Gastrocnemius medialis (tissue), 4 donors: Measurements from ENCODE around the gene ACOD1. TPM values are rescaled to one million over a fixed set of nuclear protein-coding genes. Genes with fewer than 3 reads are reported as not detected.

Source experiments
- ATAC-seq, 2 donors: fragments of 150-250 bp; one replicate each; pipeline ENCODE4 v1.9.1; 2016
- DNase-seq, 2 donors: peaks; one replicate each; pipeline ENCODE4 v3.0.0-alpha.2; 2019
- H3K27ac ChIP-seq, 4 donors: fragments of 200-600 bp; sonication (generic); 1 replicate in 1 of 4; 2 replicates in 3 of 4; pipeline ENCODE4 v1.5.1; 2016 to 2018; ENCODE audit warnings: mild to moderate bottlenecking in 2 of 4, moderate library complexity in 1 of 4
- H3K27me3 ChIP-seq, 3 donors: fragments of 200-600 bp; sonication (generic) in 2 of 3; 1 replicate in 1 of 3; 2 replicates in 2 of 3; pipeline versions ENCODE4 v1.5.1 to v1.6.0; 2016 to 2019; ENCODE audit warnings: mild to moderate bottlenecking in 1 of 3, moderate library complexity in 1 of 3
- H3K36me3 ChIP-seq, 2 donors: fragments of 200-600 bp; sonication (generic) in 1 of 2; one replicate each; pipeline ENCODE4 v1.5.1; 2017 to 2018
- H3K4me1 ChIP-seq, 2 donors: fragments of 200-600 bp; sonication (generic) in 1 of 2; one replicate each; pipeline ENCODE4 v1.5.1; 2016 to 2017; ENCODE audit warnings: mild to moderate bottlenecking in 2 of 2
- H3K4me3 ChIP-seq, 4 donors: fragments of 200-600 bp; sonication (generic) in 3 of 4; 1 replicate in 1 of 4; 2 replicates in 3 of 4; pipeline ENCODE4 v1.5.1; 2016 to 2019; ENCODE audit warnings: mild to moderate bottlenecking in 2 of 4
- H3K9me3 ChIP-seq, 3 donors: fragments of 200-600 bp; sonication (generic) in 2 of 3; 1 replicate in 1 of 3; 2 replicates in 2 of 3; pipeline ENCODE4 v1.5.1; 2016 to 2019
- POLR2A ChIP-seq, 2 donors: fragments of 450-650 bp; IDR thresholded peaks; one replicate each; pipeline ENCODE4 v1.6.1; 2017; ENCODE audit warnings: antibody characterized with exemption in 2 of 2, mild to moderate bottlenecking in 2 of 2, moderate library complexity in 2 of 2
- in situ Hi-C, 4 donors: fragments of 200-750 bp; cut with MboI; loops; one replicate each; pipeline versions ENCODE4 v1.15.0 to v1.8.0; 2017; ENCODE audit warnings: low sequenced_read_pairs in 4 of 4
- intact Hi-C: fragments of 100-400 bp; cut with DNase I; formaldehyde crosslinking; loops from one replicate; pipeline ENCODE4 v1.15.1; 2023; ENCODE audit warnings: low total_unique reads
- total RNA-seq, 4 donors: library from RNA; depleted of rRNA; stranded (reverse); fragments of >200 nt; gene quantifications; one replicate each; pipeline versions ENCODE4 v1.1.0 to v1.2.3, GENCODE V29; 2016
- TF ChIP-seq, protein P1 (sequence below), 5 experiments: fragments of 450-650 bp in 3 of 5; fragments of 200-600 bp in 2 of 5; sonication (generic) in 2 of 5; IDR thresholded peaks in 4 of 5; conservative IDR thresholded peaks in 1 of 5; 1 replicate in 4 of 5; 2 replicates in 1 of 5; pipeline ENCODE4 v1.5.1; 2016 to 2019; ENCODE audit warnings: antibody characterized with exemption in 5 of 5, mild to moderate bottlenecking in 3 of 5, moderate library complexity in 3 of 5

ACOD1 gene
- total RNA-seq, 4 donors from 2014 or later = not detected

GRCh38 chr13:76971851-76972829 lies 23.8 kb downstream of the ACOD1 start:
- no peak for ATAC-seq
- in situ Hi-C loops = no loop called here
- no peak overlapping the region for H3K27ac ChIP-seq
- no peaks in the 10 kb centered on the region for H3K27me3 ChIP-seq
- TF ChIP-seq, protein P1, sequence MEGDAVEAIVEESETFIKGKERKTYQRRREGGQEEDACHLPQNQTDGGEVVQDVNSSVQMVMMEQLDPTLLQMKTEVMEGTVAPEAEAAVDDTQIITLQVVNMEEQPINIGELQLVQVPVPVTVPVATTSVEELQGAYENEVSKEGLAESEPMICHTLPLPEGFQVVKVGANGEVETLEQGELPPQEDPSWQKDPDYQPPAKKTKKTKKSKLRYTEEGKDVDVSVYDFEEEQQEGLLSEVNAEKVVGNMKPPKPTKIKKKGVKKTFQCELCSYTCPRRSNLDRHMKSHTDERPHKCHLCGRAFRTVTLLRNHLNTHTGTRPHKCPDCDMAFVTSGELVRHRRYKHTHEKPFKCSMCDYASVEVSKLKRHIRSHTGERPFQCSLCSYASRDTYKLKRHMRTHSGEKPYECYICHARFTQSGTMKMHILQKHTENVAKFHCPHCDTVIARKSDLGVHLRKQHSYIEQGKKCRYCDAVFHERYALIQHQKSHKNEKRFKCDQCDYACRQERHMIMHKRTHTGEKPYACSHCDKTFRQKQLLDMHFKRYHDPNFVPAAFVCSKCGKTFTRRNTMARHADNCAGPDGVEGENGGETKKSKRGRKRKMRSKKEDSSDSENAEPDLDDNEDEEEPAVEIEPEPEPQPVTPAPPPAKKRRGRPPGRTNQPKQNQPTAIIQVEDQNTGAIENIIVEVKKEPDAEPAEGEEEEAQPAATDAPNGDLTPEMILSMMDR (IDR thresholded peaks at IDR 0.05 in 4 of 5, conservative IDR thresholded peaks at IDR 0.05 in 1 of 5) = no peak
- TF ChIP-seq POLR2A (IDR thresholded peaks at IDR 0.05) = no peak
- H3K36me3 ChIP-seq = no peaks in the 10 kb centered on the region
- H3K9me3 ChIP-seq = no peaks in the 10 kb centered on the region
- no peaks in the 10 kb centered on the region for H3K4me1 ChIP-seq
- no peak overlapping the region for H3K4me3 ChIP-seq
- intact Hi-C loops = no loop called here
- DNase-seq = no peak

- in situ Hi-C loops (no loop called here), intact Hi-C loops (no loop called here)
- no peaks in the 10 kb centered on the region for H3K36me3 ChIP-seq
- no peak overlapping the region for H3K4me3 ChIP-seq
- no peaks in the 10 kb centered on the region for H3K27me3 ChIP-seq
- TF ChIP-seq, protein P1 (IDR thresholded peaks at IDR 0.05 in 4 of 5, conservative IDR thresholded peaks at IDR 0.05 in 1 of 5) = no peak
- no peak for TF ChIP-seq POLR2A (IDR thresholded peaks at IDR 0.05)
- no peaks in the 10 kb centered on the region for H3K9me3 ChIP-seq
- ATAC-seq = no peak
- H3K4me1 ChIP-seq = no peaks in the 10 kb centered on the region
- no peak for DNase-seq
- H3K27ac ChIP-seq = no peak overlapping the region
Observed at GRCh38 chr13:76973920-76974617, 25.8 kb downstream of the ACOD1 start.

DNA sequence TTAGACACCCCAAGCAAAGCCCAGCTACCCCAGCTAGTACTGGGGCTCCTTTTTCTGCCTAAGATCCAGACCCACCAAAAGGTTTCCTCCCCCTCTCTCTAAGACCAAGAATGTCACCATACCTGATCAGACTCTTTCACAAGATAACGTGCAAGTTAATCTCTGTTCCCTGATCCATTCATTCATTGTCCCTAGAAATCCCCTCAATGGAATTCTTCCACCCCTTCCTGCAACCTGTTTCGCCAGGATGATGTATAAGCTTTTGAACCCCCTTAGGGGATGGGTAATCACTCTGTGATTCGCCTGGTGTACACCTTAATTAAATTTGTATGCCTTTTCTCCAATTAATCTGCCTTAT lies 26.3 kb downstream of the ACOD1 start:
- TF ChIP-seq, protein P1 (IDR thresholded peaks at IDR 0.05 in 4 of 5, conservative IDR thresholded peaks at IDR 0.05 in 1 of 5) = no peak
- no peak for TF ChIP-seq POLR2A (IDR thresholded peaks at IDR 0.05)
- in situ Hi-C loops = no loop called here
- Histone ChIP-seq H3K9me3 (no peaks in the 10 kb centered on the region), H3K4me3 (no peak overlapping the region), H3K27ac (no peak overlapping the region), H3K36me3 (no peaks in the 10 kb centered on the region), H3K4me1 (no peaks in the 10 kb centered on the region), H3K27me3 (no peaks in the 10 kb centered on the region)
- ATAC-seq = no peak
- DNase-seq = no peak
- intact Hi-C loops = no loop called here

- in situ Hi-C loops (no loop called here), intact Hi-C loops (loop anchor here (5.0 kb wide), 1 partner anchor 1104 kb away; no protein-coding TSS in a partner anchor)
- Histone ChIP-seq H3K4me3 (no peak overlapping the region), H3K4me1 (peaks cover 4 to 8% of the 10 kb centered on the region in 2 donors), H3K9me3 (no peaks in the 10 kb centered on the region), H3K27ac (no peak overlapping the region), H3K27me3 (no peaks in the 10 kb centered on the region), H3K36me3 (no peaks in the 10 kb centered on the region)
- ATAC-seq = no peak
- TF ChIP-seq POLR2A (IDR thresholded peaks at IDR 0.05) = no peak
- TF ChIP-seq, protein P1 (IDR thresholded peaks at IDR 0.05 in 4 of 5, conservative IDR thresholded peaks at IDR 0.05 in 1 of 5) = no peak
- no peak for DNase-seq
Observed at GRCh38 chr13:76975863-76976262, 27.6 kb downstream of the ACOD1 start.
